GM21737 (cell line): Measurements from ENCODE around the gene COL4A1.

Experiments used
- ATAC-seq: cut with Tn5 transposase; IDR thresholded peaks from one replicate; pipeline ENCODE4 v1.9.1; 2021; ENCODE audit warnings: mild to moderate bottlenecking, moderate library complexity; ENCODE audit not compliant: unreplicated experiment

COL4A1 gene

DNA sequence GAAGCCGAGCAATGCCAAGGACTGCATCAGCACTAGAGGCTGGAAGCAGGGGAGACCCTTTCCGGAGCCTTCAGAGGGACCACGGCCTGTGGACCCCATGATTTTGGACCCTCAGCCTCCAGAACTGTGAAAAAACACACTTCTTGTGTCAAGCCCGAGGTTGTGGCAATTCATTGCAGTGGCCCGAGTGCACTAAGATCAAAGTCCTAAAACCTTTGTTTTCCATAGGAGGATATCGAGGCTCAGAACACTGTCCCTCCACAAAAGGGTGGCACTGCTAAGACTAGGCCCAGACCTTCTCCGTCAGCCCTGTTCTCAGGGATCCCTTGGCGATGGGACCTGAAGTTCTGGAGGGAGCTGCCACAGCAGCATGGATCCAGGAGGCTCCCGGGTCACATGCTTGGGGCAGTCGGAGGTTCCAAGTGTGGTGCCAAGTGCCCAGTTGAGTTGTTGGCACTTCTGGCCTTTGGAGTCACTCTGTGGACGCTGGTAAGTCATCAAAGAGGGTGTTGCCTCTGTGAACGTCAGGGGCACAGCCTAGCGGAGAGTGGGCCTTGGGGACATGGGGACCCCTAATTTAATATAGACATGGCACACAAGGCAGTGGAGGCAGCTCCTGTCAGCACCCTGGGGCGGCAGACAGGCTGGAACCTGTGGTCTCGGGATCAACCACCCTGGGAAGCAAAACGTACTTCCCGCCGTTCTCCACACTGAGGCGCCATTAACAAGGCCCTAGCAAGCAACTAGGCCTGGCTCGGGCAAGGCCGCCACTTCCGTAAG, 199.2 kb downstream of the COL4A1 start:
- no peak for ATAC-seq

GRCh38 chr13:110106726-110107125, 200.2 kb downstream of the COL4A1 start:
- no peak for ATAC-seq

- no peak for ATAC-seq
Measured at GRCh38 chr13:110105136-110105535, 201.8 kb downstream of the COL4A1 start.

- no peak for ATAC-seq
Measured at GRCh38 chr13:110103534-110103933, 203.4 kb downstream of the COL4A1 start.

GRCh38 chr13:110103026-110103425, 203.9 kb downstream of the COL4A1 start:
- no peak for ATAC-seq

- ATAC-seq: no peak
Measured at GRCh38 chr13:110102053-110102452, 204.9 kb downstream of the COL4A1 start.

GRCh38 chr13:110099922-110100321, 207.0 kb downstream of the COL4A1 start:
- no peak for ATAC-seq
